ENCODE results near the gene RAPGEF1.

DNA sequence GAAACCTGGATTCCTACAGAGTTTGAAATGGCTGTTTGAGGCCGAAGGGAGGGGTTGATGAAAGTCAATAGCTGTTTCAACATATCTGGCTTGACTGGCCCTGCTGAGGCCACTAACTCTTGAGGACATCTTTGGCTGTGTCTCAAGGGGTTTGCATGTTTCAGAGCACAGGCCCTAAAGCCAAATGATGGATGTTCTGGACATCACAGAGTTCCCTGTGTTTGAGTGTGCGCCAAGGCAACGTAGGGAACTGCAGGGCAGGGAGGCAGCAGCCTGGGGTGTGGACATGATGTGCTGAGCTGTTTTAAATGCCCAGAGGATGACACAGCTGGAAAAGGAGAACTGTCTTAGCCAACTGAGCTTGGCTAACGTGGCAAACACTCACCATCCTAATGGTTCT, 89.6 kb downstream of the RAPGEF1 start:
- TF ChIP-seq PAX5 (IDR thresholded peaks at IDR 0.05; ENCODE audit: insufficient read depth, low read length, severe bottlenecking): no peak
- no peak for TF ChIP-seq POLR2A (IDR thresholded peaks at IDR 0.05; ENCODE audit: low read depth, low read length)
